OCI-LY3 (cell line): ENCODE results near the gene DCDC2.

ENCODE experiments used
- H2AFZ ChIP-seq: fragments of 200-600, 300-600 bp; shearing (Covaris generic); 2 replicates; pipeline ENCODE4 v1.6.0; 2014; ENCODE audit warnings: antibody characterized with exemption, low read depth, low read length
- H3K27ac ChIP-seq: fragments of 200-600, 300-600 bp; sonication (generic); 2 replicates; pipeline ENCODE4 v1.5.1; 2014; ENCODE audit warnings: mild to moderate bottlenecking, low read length, moderate library complexity, mixed read lengths
- H3K27me3 ChIP-seq: fragments of 200-600, 300-600 bp; sonication (generic); 2 replicates; pipeline ENCODE4 v1.6.1; 2014; ENCODE audit warnings: low read depth, low read length, mixed read lengths
- H3K36me3 ChIP-seq: fragments of 200-600, 300-600 bp; sonication (generic); replicated peaks from 2 replicates; pipeline ENCODE3; 2014; ENCODE audit warnings: low read depth, low read length, mixed read lengths
- H3K4me1 ChIP-seq: fragments of 300-600, 200-600 bp; sonication (generic); 2 replicates; pipeline ENCODE4 v1.6.1; 2014; ENCODE audit warnings: low read length, mixed read lengths
- H3K4me2 ChIP-seq: fragments of 200-600, 300-600 bp; sonication (generic); 2 replicates; pipeline ENCODE4 v1.6.1; 2014; ENCODE audit warnings: low read length, mixed read lengths
- H3K4me3 ChIP-seq: fragments of 300-600, 200-600 bp; sonication (generic); 2 replicates; pipeline ENCODE4 v1.5.1; 2014; ENCODE audit warnings: antibody characterized with exemption, mild to moderate bottlenecking, low read length, moderate library complexity
- H3K79me2 ChIP-seq: fragments of 300-600, 200-600 bp; shearing (Covaris generic); 2 replicates; pipeline ENCODE4 v1.6.1; 2014; ENCODE audit warnings: mild to moderate bottlenecking, low read length, mixed read lengths
- H3K9ac ChIP-seq: fragments of 300-600, 200-600 bp; shearing (Covaris generic); 2 replicates; pipeline ENCODE4 v1.6.0; 2014; ENCODE audit warnings: mild to moderate bottlenecking, low read length, moderate library complexity
- H3K9me3 ChIP-seq: fragments of 200-600, 300-600 bp; shearing (Covaris generic); 2 replicates; pipeline ENCODE4 v1.6.1; 2014; ENCODE audit warnings: low read length, mixed read lengths; ENCODE audit not compliant: insufficient read depth
- H4K20me1 ChIP-seq: fragments of 200-600, 300-600 bp; sonication (generic); 2 replicates; pipeline ENCODE4 v1.6.1; 2016; ENCODE audit warnings: low read length, mixed read lengths; ENCODE audit not compliant: insufficient read depth
- CTCF ChIP-seq: fragments of 200-600, 300-600 bp; sonication (generic); IDR thresholded peaks from 2 replicates; pipeline ENCODE4 v1.5.1; 2014; ENCODE audit warnings: antibody characterized with exemption, low read length, low read depth
- EZH2phosphoT487 ChIP-seq: fragments of 200-600 bp; shearing (Covaris generic); IDR thresholded peaks from 2 replicates; pipeline ENCODE4 v1.6.1; 2018; ENCODE audit warnings: antibody characterized with exemption, mixed run types, low read depth

DCDC2 gene

GRCh38 chr6:24223115-24223919, 134.5 kb downstream of the DCDC2 start:
- TF ChIP-seq CTCF (no peak), EZH2phosphoT487 (no peak)
- Histone ChIP-seq H3K27me3 (no peaks in the 10 kb centered on the region), H4K20me1 (no peaks in the 10 kb centered on the region), H3K9ac (no peak overlapping the region), H3K36me3 (no peaks in the 10 kb centered on the region), H3K4me3 (no peak overlapping the region), H2AFZ (no peak overlapping the region), H3K4me1 (no peaks in the 10 kb centered on the region), H3K79me2 (no peaks in the 10 kb centered on the region), H3K27ac (no peak overlapping the region), H3K4me2 (no peak overlapping the region), H3K9me3 (no peaks in the 10 kb centered on the region)

- Histone ChIP-seq H3K9ac (no peak overlapping the region), H3K9me3 (no peaks in the 10 kb centered on the region), H3K27ac (no peak overlapping the region)
Measured at GRCh38 chr6:24219670-24220069, 138.2 kb downstream of the DCDC2 start.

GRCh38 chr6:24214984-24215383, 142.9 kb downstream of the DCDC2 start:
- no peak overlapping the region for H3K27ac ChIP-seq
- H3K9me3 ChIP-seq, result no peaks in the 10 kb centered on the region
- no peak overlapping the region for H3K9ac ChIP-seq
- no peaks in the 10 kb centered on the region for H3K4me1 ChIP-seq
- no peak overlapping the region for H3K4me3 ChIP-seq
- TF ChIP-seq CTCF (no peak), EZH2phosphoT487 (no peak)
- H2AFZ ChIP-seq, result no peak overlapping the region
- H3K4me2 ChIP-seq, result no peak overlapping the region
- no peaks in the 10 kb centered on the region for H3K36me3 ChIP-seq
- H4K20me1 ChIP-seq, result no peaks in the 10 kb centered on the region
- H3K79me2 ChIP-seq, result no peaks in the 10 kb centered on the region
- H3K27me3 ChIP-seq, result no peaks in the 10 kb centered on the region

More at GRCh38 chr6:24219670-24220069, 138.2 kb downstream of the DCDC2 start:
- Histone ChIP-seq H3K27me3 (no peaks in the 10 kb centered on the region), H3K4me2 (no peak overlapping the region), H3K4me1 (no peaks in the 10 kb centered on the region), H3K4me3 (no peak overlapping the region), H3K79me2 (no peaks in the 10 kb centered on the region), H4K20me1 (no peaks in the 10 kb centered on the region), H3K36me3 (no peaks in the 10 kb centered on the region), H2AFZ (no peak overlapping the region)
- TF ChIP-seq EZH2phosphoT487 (no peak), CTCF (no peak)

DNA sequence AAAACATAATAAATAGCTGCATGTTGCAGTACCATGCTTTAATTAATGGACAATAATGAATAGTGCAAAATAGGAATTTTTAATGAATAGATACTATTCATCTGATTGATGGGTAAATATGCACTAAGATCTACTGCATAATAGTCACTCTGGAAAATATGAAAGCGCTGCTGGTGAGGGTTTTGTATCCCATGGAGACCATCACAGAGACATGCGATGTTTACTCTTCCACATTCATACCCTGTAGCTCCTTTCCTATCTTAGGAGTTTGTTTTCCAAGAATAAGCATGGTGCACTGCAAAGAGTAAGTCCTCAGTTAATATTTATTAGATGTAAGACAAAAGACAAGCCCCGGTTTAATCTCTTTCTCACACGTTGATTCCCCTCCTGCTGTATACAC, 150.4 kb downstream of the DCDC2 start:
- Histone ChIP-seq H3K9me3 (no peaks in the 10 kb centered on the region), H2AFZ (no peak overlapping the region), H3K4me2 (no peak overlapping the region), H3K27ac (no peak overlapping the region), H3K27me3 (no peaks in the 10 kb centered on the region), H3K36me3 (no peaks in the 10 kb centered on the region), H3K9ac (no peak overlapping the region), H3K4me3 (no peak overlapping the region), H4K20me1 (no peaks in the 10 kb centered on the region), H3K79me2 (no peaks in the 10 kb centered on the region), H3K4me1 (no peaks in the 10 kb centered on the region; the same call in 1 of the 2 replicates)
- TF ChIP-seq CTCF (no peak), EZH2phosphoT487 (no peak)
